GM21367 (cell line): ENCODE measurements around the gene LITAF.

Source experiments
- ATAC-seq: cut with Tn5 transposase; IDR thresholded peaks from one replicate; pipeline ENCODE4 v1.9.1; 2021; ENCODE audit not compliant: unreplicated experiment

Gene LITAF

DNA sequence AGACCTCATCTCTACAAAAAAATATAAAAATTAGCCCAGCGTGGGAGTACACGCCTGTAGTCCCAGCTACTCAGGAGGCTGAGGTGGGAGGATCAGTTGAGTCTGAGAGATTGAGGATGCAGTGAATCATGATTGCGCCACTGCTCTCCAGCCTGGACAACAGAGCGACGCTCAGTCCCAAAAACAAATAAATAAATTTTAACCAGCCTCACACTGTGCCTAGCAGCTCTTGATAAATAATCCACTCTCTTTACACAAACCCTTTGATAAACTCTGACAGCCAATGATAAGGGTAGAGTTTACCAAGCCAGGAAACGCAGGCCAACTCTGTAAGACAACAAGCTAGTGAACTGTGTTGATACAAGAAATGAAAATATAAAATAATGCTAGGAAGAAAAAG lies 32.7 kb downstream of the LITAF start:
- ATAC-seq = no peak

DNA sequence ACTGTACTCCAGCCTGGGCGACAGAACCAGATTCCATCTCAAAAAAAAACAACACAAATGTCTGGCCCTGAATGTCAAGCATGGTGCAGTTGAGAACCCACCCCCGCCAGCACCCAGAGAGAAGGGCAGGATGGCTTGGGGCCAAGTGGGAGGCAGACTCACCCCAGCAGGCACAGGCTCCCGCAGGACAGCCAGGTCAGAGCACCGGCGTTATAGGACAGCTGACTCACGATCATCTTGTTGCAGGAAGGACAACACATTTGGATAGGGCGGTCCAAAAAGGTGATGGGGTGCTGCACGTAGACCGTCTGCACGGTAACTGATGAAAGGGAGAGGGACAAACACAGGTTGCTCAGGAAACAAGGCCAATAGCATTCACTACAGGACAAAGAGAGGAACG lies 33.3 kb downstream of the LITAF start:
- no peak for ATAC-seq

DNA sequence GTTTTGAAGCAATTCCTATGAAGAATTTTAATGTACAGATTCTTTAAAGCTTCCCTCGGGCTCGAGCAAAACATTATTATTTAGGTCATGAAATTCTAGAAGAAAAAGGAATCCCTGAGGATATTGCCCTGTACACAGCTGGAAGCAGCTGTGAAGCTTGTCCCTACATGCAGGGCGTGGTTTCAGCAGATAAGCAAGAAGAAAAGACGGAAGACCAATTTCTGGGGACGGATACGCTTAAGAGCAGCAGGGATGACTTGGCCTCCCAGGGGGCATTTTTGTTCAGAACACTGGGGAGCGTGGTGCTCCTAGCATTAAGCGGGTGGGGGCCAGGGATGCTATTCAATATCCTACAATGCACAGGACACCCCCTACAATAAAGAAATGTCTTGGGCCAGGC lies 34.3 kb downstream of the LITAF start:
- no peak for ATAC-seq

DNA sequence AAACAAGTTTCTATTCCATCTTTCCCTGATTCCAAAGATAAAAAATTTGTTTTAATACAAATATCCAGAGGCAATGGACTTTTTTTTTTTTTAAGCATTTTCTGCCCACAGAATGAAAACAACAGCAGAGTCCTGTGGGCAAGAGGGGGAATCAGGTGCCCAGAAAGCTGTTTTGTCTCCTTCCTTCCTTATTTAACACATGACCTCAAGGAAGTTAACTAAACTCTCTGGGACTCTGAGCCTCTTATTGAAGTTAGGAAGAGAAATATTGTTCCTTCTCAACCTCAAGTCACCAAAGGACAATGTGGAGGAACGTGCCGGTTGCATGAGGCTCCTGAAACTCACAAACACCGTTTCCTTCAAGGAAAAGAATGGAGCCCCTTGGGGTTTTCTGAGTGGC lies 34.9 kb downstream of the LITAF start:
- ATAC-seq = no peak

DNA sequence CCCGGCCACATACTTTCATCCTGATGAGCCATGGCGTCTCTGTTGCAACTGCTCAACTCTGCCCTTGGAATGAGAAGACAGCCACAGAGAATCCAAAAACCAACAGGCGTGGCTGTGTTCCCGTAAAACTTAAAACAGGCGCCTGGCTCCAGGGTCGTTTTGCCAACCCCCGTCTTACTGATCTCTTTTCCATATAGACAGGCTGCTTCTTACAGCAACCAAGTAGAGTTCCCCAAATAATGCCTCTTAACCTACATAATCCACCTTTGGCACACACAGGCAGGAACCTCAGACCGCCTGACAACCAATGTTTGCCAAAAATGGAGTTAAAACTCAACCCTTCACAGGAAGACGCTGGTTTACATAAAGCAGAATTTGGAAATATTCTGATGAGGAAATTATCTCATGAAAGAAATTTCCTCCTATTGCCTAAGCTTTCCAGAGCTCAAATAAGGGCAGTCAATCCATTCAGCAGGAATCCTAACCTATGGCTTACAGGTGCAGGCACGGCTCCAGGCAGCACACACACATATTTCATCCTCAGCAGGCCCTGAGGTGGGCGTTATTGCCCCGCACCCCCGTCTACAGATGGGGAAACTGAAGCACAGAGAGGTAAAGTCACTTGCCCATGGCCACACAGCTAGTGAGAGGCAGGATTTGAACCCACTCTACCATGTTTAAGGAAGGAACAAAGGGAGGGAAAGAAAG lies 35.8 kb downstream of the LITAF start:
- no peak for ATAC-seq

DNA sequence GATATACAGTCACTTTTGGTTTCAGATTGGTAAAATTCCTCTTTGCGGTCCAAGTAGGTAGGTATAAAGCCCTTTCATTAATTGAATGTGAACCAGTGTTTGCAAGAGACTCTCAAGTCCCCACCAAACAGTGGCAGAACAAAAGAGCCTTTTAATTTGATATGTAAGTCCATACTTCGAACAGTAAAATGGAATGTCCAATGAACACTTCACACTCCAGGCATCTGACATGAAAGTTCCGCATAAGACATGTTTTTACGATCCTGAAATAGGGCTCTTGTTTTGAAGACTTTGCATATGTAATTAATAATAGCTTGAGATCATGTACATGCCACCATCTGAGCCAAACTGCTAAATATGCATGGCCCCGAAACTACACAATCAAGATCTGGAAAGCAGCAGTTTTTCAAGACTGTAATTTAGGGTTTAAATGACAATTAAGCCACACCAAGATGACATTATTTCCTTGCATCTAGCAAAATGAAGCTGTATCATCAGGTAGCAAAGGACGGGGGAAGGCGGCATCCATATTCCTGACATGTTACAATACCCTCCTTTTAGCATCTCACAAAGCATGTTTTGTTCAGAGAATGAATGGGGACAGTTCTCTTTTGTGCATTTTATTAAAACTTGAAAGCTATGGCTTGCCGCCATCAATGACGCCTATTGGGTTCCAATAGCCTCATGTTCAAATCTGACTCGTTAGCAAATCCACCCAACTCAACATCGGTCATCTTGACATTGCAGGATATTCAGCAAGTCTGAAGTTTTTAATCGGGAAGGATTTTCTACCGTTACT lies 39.4 kb downstream of the LITAF start:
- ATAC-seq = no peak

DNA sequence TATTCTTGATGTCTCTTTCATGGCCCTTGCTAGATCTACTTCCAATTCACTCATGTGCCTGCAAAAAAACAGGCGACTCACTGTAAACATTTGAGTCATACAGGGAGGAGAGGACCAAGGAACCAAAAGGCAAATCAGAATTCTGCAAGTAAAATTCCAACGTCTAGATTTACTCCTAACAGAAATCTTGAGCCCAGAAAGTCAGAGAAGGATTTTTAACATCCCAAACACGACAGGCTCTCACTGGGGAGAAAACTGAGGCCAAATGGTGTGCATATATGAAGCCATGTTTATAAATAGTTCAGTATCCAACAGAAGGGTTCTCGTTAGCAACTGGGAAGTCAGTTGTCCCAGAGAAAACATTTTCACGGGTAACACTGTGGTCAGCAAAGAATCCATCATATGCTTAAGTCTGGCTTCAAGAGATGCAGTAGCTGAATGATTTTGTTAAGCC lies 40.1 kb downstream of the LITAF start:
- no peak for ATAC-seq

DNA sequence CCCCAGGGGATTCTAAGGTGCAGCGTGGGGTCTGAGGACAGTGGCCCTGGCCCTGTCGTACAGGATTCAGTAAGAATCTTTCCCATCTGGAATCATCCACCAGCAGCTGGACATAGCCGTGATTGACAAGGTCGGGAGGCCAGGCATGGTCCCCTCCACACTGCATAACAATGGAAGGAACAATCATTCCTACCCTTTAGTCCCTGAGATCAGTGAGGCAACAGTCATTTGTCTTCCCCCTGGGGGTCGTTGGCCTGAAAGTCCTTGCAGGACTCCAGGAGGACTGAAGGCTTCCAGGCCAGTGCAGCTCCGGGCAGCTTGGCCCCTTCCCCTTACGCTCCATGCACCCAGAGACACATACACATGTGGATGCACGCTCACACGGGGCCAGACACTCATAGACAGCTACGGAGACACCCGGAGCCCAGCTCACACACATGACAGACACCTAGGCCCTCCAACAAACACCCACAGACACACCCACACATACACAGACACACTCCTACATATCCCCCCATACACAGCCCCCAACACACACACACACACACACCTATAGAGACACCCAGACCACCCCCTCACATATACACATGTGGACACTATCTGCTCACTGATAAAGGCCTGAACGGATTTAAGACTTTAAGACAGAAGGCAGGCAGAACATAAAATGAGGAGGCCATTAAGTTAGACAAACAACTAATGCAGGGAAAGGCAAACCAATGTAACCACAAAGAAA lies 42.9 kb downstream of the LITAF start:
- ATAC-seq = no peak

DNA sequence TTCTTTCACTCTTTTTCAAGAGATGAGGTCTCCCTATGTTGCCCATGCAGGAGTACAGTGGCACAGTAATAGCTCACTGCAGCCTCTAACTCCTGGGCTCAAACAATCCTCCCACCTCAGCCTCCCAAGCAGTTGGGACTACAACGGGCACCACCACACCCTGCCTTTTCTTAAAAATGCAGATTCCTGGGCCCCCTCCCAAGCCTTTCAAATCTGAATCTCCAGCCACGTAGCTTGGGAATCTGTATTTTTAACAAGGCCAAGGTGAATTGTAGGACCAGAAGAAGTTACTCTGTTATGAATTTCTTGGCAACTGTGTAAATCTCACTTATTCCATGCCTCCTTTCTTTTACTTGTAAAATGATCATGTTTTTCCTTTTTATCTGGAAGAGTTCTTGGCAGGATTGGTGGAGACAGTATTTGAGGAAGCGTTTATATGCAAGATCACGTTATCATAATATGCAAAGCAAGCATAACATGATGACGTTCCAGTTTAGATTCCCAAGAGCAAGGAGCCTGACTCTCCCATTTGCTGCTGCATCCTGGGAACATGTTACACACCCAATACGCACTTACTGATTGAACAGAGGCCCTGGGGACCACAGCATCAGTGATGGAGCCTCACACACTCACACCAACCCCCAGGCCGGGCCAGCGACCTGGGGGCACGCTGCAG lies 44.5 kb downstream of the LITAF start:
- ATAC-seq = no peak

DNA sequence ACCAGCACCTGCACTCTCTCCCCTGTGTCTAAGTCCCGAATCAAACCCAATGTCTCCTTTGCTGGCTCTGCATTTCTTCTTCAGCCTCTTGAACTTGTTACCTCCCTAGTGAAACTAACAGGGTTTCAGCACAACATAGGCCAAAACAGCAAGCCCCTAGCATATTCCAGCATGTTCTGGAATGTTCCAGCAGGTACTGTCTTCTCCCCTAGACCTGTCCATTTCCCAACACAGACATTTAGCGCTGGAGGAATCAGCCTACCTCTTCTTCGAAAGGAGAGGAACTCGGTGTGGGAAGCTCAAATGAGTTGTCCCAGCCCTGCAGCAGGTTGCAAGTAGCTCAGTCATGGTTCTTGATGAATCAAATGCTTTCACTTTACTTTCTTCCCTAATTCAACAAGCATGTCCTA lies 47.1 kb downstream of the LITAF start:
- ATAC-seq = no peak

DNA sequence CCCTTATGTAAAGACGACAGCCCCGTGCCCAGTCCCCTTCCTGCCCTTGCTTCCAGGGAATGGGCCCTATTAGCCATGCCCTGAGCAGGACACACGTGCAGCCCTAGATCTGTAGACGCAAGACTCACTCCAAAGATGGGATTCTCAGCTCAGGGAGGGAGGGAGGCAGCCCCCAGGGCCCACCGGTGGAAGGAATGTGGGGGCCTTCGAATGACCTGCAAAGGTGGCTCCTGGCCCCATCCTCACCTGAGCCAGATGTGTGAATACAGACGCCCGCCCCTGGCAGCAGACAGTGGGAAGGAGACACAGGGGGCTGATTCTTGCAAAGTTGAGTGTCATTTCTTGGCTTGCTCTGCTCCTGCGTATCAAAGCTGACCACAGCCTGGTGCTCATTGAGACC lies 47.8 kb downstream of the LITAF start:
- ATAC-seq = no peak

DNA sequence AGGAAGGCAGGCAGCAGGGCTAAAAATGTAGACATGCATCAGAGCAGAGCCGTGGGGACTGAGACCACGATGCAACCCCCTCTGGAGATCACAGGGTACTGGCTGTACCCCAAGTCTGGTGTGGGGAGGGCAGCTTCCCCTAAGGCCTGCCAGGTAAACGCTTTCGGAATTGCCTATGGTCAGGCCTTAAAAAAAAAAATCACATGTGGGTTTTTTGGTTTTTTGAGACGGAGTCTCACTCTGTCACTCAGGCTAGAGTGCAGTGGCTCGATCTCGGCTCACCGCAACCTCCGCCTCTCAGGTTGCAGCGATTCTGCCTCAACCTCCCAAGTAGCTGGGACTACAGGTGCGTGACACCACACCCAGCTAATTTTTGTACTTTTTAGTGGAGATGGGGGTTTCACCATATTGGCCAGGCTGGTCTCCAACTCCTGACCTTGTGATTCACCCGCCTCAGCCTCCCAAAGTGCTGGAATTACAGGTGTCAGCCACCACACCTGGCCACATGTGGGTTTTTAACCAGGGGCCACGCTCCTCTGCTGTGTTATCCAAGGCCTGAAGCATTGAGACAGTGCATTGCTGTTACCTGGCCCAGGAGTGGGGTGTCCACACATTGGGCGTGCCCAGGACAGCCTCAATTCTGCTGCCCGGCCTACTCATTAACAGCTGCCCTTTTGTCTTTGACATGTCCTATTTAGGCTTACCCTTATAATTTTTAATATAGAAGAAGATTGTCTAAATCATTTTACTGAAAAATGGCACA lies 50.4 kb downstream of the LITAF start:
- no peak for ATAC-seq

DNA sequence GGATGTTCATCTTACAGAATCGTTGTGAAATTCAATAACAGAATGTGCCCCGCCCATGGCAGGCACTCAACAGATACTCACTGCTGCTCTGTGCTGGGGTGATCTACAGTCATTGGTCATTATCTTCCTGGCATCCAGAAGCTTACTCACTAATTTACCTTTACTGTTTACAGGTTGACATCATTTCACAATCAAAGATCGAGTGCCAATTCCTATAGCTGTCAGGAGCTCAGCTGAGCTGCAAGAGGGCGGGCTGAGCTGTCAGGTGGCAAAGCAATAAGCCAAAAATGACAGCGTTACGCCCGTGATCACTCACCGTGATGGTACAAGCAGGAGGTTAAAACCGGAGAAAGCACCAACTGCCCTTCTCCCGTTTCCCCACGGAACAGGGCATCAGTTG lies 51.2 kb downstream of the LITAF start:
- no peak for ATAC-seq

DNA sequence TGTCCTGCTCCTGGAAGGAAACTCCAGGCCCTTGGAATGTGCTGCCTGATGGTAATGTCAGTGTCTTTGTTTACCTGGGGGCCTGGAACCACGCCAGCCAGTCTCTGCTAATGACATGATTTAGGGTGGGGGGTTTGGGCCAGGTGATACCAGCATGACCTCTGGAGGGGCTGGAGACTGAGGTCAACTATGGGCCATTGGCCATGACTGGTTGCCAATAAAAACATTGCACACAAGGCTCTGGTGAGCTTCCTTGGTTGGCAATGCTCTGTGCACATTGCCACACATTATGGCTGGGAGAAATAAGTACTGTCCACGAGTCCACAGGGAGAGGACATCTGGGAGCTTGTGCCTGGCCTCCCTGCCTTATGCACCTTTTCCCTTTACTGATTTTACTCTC lies 52.5 kb downstream of the LITAF start:
- ATAC-seq = no peak

DNA sequence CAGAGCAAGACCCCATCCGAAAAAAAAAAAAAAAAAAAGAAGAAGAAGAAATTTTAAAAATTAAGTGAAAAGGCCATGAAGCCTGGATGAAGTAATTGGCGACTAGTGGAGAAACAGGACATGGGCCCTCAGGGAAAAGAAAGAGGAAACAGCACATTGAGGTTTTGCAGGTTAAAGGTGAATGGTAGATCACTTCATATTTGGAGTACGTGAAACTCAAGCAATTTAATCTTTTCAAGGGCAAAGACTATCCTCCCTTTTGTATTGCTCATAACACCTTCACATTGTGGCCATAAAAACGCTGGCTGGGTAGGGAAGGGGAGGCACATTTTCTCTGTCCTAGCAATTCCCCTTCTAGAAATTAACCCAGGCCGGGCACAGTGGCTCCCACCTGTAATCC lies 53.1 kb downstream of the LITAF start:
- no peak for ATAC-seq

DNA sequence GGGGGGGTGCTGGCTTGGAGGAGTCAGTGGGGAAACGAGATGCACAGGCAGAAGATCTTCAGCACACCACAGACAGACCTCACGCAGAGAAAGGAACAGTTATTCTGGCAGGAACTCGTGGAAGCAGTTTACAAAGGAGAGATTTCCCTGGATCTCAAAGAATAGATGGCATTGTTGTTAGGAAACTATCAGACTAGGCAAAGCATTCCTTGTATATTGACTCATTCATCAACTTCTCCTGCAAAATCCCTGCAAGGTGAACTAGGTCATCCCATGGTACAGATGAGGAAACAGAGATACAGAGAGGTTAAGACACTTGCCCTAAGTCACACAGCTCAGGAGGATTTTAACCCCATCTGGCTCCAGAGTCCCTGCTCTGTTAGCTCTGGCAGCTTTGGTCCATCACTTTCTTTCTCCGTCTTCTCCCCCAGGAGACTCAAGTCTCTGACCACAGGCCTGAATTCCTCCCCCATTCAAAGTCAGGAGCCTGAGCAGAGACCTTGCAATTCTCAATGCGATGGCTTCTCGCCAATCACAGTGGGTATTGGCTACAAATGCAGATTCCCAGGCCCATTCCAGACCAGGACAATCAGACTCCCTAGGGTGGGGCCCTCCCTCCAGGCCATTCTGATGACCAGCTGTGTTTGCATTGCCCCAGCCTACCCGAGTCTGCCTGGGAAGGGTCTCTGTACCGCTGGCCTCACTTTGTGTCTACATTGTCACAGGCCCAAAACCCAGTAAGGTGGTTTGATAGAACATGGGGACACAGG lies 56.4 kb downstream of the LITAF start:
- ATAC-seq = no peak

DNA sequence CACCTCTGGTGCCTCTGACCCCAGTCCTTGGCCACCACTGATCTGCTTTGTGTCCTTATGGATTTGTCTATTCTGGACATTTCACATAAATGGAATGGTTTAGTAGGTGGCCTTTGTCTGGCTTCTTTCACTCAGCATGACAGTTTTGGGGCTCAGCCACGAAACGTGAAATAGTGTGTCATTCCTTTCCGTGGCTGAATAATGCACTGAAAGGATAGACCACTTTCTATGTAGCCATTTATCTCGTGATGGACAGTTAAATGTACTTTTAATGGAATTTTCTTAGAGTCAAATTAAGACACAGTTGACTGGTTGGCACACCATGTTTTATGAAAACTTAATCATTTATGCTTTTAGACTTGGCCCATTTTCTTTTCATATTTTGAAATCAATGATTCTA lies 57.4 kb downstream of the LITAF start:
- ATAC-seq = no peak

DNA sequence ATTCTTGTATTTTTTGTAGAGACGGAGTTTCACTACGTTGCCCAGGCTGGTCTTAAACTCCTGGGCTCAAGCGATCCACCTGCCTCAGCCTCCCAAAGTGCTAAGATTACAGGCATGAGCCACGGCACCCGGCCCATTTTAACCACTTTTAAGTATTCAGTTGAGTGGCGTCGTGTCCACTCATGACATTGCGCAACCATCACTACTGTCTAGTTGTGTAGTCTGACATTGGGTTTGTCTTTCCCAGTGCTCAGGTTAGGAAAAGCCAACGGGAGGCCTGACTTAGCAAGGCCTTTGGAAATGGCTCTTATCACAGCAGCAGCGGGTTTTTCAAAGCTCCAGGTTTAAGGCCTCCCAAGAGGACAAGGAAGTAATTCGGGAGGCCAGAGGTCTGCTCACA lies 58.7 kb downstream of the LITAF start:
- no peak for ATAC-seq

DNA sequence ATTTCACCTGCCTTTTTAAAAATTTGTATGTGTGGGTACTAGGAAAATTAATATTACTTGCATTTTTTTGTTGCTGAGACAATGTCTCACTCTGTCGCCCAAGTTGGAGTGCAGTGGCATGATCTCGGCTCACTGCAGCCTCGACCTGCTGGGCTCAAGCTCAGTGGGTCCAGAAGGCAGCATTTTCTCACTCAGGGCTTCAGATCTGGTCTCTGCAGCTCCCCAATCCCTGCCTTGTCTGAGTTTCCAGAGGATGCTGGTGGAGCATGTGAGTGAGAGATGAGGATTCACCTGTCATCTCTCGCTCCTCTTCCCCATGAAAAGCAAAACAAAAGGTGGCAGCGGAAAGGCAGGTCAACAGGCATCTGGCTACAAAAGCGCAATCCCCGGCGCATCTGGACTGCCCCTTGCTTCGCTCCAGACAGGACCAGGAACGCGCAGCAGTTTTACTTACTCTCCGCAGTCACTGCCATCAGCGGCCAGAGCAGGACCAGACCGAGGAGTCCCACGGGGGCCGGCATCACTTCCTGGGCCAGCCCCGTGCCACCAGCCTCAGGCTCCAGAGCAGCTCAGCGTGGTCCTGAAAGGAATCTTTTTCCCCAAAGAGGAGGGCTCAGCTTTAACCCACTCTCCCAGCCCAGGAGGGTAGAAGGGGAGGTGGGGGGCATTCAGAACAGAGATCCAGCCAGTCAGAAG lies 59.9 kb downstream of the LITAF start:
- no peak for ATAC-seq
